Suppressor macrophage treated with lipopolysaccharide for 1 hour (primary cell): ENCODE results near the gene RNF4.
"Not testable (repeated sequence)": the region's sequence is repeated elsewhere in the genome, so short reads cannot be mapped to it uniquely, and the experiment has no call there.

Experiments used
- DNase-seq, 3 donors: peaks; one replicate each; pipeline ENCODE4 v3.0.0-alpha.2; 2020 to 2022

Gene RNF4, protein sequence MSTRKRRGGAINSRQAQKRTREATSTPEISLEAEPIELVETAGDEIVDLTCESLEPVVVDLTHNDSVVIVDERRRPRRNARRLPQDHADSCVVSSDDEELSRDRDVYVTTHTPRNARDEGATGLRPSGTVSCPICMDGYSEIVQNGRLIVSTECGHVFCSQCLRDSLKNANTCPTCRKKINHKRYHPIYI

DNA sequence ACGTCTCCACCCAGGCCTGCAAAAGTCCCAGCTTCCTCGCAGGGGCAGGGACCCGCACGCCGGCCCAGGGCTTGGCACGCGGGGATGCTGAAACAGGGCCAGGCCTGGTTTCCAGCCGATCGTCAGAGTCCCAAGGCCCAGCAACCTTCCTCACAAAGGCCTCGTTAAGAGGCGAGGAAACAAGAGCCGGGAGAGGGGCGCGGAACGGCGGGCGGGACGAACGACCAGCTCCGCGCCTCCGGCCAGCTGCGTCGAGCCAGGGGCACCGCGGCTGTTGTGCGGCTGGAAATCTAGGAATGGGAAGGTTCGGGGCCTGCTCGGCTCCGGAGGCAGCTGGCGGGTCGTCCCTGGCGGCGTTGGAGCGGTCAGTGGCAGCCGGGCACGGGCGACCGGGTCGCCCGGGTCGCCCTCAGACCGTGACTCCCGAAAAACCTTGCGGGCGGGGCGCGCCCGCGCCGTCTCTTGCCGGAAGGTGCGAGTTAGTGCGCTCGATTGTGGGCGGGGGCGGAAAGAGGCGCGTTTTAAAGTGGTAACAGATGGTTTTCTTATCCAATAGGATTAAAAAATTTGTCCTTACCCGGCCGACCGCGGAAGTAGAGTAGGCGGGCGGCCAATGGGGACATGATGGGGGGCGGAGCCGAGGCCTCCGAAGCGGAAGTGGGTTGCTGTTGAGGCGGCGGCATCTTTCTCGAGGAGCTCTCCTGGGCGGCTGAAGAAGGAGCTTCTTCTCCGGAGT lies at the start of gene RNF4:
Gene RNF4 (plus strand): TSS at position 651 of the 736 bp plus-strand sequence. CDS start 21,388 bp downstream, outside the sequence.
- peak; percentile 98 for DNase-seq

DNA sequence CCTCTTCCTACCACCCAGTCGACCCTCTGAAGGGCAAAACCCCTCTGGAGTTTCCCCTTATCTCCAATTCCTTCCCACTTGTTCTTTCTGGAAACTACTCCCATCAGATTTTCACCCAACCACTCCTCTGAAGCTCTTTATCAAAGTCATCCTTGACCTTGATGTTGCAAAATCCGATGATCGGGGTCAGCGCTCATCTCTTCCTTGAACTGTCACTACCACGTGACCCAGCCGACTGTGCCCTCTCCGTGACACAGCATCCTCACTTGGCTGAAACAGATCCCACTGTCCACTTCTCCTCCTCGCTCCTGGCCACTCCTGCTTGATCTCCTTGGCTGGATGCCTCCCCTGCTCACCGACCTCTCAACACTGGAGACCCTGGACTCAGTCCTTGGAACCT lies 49.1 kb upstream of the RNF4 start:
- DNase-seq: peak; percentile 76 to 80 (median 77)

DNA sequence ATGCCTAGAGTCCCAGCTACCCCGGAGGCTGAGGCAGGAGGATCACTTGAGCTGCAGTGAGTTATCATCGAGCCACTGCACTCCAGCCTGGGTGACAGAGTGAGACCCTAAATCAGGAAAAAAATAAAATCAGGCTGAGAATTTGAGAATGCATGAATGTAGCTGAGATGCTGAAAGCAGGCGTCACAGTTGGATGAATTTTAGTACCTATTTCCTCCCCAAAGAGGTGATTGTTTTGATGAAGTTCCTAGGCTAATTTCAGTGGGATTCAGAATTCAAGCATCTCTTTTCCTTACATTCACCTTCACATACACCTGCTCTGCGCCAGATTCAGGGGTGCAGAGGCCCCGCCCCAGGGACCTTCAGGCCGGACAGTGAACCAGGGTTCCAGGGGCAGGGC lies 47.0 kb upstream of the RNF4 start:
- DNase-seq: no peak

DNA sequence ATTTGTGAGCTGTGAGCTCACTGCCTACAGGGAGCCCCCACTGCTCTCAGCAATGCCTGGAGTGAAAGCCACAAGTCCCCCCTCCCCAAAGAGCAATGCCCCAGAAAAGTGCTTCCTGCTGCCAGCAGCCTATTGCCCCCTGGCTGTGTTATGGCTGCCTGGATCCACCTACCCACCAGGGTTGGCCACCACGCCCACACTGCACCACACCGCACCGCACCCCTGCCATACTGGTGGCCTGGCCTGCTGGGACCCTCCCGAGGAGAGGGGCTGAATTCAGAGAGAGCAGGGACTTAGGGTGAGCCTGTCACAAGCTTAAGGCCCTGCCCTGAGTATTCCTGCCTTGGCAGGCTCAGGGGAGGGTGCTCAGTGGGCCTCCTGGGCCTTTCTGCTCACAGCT lies 45.8 kb upstream of the RNF4 start:
- no peak for DNase-seq

DNA sequence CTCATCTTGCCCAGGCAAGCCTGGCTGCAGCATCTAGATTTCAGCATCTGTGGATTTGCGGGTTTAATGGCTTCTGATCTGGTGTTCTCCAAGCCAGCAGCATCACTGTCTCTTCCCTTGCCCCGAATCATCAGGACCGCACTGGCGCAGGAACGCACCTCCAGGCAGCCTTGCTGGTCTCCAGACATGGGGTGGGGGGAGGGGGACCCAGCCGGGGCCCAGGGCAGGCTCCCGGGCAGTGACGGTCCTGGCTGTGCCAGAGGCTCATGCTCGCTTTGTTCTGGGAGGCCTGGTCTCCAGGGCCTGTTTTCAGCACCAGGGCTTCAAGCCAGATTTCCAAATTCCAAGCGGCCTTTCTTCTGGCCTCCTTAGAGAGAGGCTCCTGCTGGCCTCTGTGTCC lies 45.2 kb upstream of the RNF4 start:
- DNase-seq: no peak

DNA sequence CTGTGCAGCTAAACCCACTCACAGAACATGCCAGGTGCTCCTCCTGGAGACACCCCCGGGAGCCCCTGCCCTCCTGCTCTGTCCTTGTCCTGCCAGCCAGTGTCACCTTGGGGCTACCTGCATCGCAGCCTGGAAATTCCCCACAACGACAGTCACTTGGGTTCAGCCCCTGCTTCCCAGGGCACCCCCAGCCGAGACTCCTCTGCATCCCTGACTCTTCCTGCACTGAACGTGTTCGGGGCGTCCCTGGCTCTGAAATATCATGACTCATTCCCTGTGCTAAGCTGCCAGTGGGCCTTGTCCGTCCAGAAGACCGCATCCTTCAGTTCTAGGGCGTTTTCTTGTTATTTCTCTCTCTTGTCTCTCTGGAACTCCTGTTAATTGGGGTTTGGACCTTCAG lies 44.3 kb upstream of the RNF4 start:
- DNase-seq: no peak

DNA sequence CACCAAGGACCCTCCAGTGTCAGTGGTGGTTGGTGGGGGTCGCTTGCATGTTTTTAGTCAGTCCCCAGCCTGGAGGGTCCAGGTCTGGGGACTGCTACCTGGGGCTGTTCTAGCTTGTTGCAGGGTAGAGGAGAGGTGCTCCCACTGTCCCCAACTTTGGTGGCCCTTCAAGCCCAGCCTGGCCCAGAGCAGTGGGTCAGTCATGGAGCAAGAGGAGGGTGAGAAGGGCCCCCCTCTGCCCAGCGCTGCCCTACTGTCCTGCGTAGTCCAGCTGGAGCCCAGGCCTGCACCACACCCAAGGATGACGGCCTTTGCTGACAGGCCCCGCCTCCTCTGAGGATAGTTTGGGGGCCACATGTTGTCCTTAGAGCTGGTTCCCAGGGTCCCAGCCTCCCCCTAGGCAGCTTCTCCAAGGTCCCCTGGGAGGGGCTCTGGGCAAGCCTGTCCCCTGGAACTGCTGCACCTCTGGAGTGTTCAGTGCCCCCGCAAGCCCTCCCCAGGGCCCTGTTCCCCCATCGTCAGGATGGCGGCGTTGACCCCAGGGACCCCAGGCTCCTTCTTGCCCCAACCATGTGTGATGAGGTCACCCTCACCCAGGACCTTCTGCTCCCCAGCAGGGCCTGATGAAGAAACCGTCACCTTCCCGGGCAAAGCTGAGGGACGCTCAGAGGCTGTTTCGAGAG lies 43.4 kb upstream of the RNF4 start:
- no peak for DNase-seq

DNA sequence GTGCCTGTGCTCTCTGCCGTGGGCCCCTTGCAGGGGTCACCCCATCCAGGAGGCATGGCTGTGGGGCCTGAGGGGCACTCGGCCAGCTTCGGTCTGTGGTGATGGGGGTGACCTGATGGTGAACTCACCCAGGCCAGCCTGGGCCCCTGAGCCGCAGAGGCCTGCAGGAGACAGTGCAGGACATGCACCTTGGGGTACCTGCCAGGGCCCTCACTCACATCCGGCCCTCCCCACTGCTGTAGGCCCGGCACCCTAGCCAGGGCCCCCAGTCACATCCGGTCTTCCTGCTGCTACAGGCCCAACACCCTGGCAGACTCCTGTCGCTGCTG lies 42.9 kb upstream of the RNF4 start:
- DNase-seq: no peak

DNA sequence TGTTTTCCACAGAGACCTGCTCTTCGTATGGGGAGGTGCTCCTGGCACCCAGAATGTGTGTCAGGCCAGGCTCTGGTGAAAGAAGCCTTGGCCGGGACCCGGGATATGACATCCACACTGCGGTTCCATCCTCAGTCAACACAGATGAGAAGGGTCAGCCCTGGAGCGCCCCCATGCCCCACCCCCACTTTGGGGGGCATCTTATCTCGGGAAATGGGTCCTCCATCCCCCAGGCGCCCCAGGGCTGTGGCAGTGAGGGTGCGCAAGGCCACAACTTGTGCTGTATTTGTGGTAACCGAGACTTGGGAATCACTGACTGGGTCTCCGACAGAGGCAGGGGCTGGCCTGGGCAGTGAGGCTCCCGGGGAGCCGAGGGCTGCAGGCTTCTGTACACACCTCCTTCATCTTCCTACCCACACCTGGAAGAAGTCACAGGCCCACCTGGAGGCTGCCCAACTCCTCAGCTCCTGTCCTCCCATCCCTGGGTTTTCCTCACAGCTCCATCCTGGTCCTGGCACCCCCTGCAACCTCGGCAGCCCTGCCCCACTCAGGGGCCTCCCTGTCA lies 42.1 kb upstream of the RNF4 start:
- no peak for DNase-seq

DNA sequence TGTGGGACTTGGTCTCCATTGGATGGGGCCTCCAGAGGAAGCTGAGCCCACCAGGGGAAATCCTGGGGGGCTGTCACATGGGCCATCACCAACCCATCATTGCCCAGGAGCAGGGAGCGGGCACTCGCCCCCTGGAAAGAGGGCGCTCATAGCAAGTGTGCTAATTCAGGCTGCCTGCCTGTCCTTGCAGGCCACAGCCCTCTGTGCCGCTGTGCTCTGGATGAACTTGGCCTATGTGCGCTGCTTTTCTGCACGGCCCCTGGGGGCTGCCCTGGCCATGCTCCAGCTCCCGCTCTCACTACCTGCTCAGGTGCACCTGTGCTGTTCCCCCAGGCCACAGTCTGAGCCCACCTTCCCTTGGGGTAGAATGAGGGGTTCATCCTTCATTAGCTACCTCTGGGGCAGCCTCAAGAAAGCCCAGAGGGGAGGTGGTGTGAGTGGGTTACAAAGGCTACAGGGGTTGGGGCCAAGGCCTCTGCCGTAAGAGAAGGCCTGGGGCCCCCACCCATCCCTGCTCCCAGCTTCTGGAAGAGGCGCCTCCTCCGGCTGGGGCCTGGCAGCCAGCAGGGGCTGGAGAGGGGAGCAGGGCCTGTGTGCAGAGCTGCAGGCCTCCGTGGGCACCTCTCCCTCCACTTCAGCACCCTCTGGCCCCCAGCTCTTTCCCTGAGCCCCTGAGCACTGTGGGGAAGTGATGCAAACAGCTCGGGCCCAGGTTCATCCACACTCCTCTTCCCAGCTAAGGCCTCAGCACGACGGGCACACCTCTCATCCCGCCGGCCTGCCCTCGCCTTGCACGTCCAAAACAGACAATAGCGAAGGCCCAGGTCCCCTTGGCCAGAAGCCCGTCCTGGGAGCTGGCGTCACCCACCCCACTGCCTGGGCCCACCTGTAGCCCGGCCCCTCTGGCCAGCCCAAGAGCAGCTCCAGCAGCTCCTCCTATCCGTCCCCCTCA lies 41.2 kb upstream of the RNF4 start:
- no peak for DNase-seq

DNA sequence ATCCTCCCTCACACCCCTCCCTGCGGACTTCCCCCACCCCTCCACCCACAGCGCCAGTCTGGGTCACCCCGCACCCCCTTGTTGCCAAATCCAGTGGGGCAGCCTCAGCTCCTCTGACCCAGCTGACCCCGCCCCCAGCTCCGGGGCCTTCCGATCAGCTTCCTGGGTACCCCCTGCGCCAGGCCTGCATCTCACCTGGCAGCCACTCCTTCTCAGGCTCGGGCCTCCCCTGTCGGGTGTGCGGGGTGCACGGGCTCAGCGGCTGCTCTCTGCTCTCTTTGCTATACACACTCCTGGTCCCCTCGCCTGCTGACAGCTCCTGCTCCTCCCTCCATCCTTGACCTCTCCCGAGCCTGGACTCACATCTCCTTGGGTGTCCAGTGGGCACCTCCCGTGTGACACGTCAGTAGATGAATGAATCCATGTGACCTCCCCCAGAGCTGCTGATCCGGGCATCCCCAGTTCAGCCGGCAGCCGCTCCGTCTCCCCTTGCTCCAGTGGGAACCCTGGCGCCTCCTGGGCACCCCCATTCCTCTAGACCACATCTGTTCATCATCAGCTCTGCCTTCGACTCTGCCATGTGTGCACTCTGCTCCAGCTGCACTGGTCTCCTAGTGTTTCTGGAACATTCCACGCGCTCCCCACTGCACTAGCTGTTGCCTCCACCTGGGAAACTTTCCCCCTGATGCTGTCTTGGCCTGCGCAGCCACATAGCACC lies 40.3 kb upstream of the RNF4 start:
- DNase-seq: peak in 2 of 3 donors; percentile 15 to 48

DNA sequence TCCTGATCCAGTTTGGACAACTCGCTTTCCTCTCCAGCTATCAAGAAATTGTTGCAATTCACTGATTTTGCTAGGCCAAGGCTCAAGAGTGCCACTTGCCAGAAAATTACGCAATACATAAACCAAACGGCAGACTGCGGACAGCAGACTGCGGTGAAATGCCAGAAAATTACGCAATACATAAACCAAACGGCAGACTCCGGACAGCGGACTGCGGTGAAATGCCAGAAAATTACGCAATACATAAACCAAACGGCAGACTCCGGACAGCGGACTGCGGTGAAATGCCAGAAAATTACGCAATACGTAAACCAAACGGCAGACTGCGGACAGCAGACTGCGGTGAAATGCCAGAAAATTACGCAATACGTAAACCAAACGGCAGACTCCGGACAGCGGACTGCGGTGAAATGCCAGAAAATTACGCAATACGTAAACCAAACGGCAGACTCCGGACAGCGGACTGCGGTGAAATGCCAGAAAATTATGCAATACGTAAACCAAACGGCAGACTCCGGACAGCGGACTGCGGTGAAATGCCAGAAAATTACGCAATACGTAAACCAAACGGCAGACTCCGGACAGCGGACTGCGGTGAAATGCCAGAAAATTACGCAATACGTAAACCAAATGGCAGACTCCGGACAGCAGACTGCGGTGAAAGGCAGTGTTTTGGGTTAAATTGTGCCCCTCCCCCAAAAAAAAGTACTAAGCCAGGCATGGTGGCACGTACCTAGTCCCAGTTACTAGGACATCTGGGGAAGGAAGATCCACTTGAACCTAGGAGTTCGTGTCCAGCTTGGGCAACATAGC lies 38.8 kb upstream of the RNF4 start:
- DNase-seq: not testable (repeated sequence)

DNA sequence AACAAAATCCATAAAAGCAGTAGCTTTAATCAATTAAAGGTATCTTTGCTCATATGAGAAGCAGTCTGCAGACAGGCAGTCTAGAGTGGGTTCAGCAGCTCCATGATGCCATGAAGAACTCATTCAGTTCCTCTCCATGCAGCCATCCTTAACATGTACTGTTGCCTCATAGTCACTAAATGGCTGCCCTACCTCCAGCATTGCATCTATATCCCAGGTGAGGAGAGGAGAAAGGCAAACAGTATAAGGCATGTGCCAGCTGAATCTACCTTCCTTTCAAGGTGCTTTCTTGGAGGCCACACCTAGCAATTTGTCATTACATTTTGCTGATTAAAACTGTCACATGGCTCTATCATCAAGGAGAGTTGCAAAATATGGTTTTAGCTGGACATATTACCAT lies 36.9 kb upstream of the RNF4 start:
- DNase-seq: no peak

DNA sequence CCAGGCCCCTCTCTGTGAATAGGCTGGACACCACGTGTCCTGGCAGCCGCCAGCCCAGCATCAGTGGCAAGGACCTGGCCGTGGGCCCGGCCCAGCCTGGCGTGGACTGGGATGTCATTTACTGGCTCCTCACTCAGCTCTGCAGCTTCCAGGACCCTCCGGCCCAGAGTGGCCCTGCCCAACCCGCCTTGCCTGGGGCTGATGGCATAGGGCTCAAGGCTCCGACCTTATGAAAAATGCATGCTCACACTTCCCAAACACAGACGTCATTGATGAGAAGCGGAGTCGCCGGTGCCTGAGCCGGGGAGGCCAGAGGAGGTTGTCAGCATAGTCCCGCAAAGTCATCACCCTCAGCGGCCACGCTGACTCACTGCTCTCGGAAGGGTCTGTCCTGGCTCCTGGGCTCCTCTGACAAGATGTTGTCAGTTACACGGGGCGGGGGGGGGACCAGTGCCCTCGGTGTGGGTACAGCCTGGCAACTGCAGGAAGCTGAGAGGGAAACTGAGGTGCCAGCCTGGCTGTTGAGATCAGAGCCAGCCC lies 35.8 kb upstream of the RNF4 start:
- peak; percentile 47 to 69 (median 58) for DNase-seq

DNA sequence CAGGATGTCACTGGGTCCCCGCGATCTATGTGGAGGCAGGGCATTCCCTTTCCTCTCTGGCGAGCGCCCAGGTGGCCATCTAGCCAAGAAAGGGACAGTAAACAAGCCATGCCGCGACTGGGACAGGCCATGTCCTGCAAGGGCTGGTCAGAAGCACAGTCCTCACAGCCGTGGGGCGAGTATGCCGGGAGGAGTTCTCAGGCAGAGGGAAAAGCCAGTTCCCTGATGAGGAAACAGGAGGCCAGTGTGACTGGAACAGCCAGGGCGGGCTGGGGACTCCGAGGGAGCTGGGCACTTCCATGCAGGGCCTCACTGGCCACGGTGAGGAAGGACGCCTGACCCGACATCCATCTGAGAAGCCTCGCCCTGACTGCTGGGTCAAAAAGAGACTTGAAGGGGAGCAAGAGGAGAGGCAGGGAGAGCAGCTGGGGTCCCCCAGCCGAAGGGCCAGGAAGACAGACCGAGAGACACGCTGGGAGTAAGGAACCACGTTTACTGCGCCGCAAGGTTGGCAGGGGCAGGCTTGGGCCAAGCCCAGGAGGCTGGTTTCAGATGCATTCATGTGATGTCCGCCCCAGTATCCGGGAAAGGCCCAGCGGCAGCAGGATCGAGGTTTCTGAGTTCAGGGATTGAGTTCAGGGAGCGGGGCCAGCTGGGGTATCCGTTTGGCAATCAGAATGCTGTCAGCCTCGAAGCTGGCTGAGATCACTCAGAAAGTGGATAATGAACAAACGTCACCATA lies 35.1 kb upstream of the RNF4 start:
- DNase-seq: no peak

DNA sequence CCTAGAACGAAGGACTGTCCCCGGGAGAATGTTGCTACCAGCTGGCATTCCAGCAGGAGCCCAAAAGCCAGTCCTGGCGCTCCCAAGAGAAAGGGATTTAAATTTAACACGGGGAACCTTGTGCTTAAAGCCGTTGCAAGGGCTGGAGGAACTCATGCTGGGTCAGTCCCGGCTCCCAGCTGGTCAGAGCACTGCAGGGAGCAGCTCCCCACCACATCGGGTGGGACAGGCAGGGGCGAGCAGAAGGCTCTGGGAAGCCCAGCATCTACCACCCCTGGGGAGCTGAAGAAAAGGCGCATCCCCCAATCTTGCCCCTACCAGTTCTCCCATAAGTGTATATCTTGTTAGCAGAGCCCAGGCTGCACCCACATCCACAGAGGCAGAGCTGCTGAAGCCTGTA lies 34.5 kb upstream of the RNF4 start:
- DNase-seq: no peak

DNA sequence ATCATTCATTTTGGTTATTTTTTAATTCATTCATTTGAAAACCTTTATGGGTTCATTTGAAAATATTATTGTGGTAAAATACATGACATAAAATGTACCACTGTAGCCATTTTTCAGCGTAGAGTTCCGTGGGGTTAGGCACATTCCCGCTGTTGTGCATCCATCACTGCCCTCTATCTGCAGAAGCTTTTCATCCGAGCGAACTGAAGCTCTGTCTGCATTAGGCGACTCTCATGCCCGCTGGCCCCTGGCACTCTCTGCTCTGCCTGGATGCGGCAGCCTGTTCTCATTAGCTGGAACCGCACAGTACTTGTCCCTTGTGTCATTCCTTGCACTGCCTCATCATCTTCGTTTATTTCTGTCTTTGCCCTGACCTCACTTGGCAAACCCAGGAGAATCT lies 32.6 kb upstream of the RNF4 start:
- DNase-seq: no peak

DNA sequence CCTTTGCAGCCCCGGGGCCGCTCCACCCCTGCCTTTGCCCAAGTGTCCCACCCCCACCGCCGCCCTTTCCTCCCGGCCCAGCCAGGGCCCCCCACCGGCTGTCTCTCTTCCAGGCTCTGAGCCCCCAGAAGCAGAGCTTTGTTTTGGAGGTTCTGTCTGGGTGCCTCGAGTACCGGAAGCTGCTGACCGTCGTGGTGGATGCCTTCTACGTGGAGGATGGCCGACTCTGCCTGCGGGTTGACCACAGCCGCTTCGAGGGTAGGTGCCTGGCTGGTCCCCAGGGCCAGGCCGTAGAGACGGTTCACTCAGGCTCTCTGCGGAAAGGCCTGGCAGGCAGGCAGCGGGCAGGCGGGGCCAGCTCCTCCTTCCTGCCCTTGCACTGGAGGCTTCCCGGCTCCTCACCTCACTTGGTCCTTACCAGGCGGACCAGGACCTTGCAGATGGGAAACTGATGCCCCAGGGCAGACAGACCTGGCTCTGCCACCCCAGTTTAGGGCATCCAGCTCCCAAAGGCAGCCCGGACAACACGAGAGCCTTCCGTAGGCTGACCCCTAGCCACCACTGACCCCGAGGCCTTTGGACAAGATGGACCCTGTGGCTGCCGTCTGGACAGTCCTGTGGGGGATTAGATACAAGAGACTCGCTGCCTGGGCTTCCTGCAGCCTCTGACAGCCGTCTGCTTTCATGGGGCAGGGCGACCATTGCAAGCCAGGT lies 32.0 kb upstream of the RNF4 start:
- DNase-seq: no peak

DNA sequence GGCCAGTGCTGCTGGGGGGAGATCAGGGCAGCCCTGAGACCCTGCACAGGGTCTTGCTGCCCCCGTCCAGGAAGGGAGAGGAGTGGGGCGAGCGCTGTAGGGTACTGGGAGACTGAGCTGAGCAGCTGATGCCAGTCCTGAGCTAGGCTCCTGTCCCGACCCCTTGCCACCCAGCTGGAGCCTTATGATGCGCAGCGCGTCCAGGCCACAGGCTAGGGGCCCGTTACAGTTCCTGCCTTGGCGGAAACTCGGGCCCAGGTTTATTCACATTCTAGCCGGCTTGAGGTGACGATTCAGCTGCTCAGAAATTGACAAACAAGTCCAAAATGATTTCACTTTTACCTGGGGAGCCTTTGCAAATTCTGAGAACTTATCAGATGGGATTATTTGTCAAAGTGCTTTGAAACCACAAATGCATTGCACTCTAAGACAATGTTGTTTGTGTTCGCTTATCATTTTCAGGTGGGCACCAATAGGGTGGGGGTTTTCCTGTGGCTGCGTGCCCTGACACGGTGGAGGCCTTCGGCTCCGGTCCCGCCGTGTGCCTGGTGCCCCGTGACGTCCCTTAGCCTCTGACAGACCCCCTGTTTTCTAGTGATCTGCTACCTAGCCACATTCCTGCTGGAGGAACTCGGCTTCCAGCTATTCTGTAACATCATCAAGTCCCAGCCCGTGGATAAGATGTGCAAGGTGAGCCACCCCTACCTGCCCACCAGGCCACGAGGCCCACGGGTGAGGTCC lies 31.3 kb upstream of the RNF4 start:
- no peak for DNase-seq
